GM23248 (cell line): ENCODE results near the gene ACSS1. TPM values are rescaled to one million over a fixed set of nuclear protein-coding genes. Genes with fewer than 3 reads are reported as not detected.

Source experiments
- DNase-seq: peaks from one replicate; pipeline ENCODE4 v3.0.0-alpha.2; 2015
- H2AFZ ChIP-seq: fragments of 200-600 bp; sonication (generic); 2 replicates; pipeline ENCODE4 v1.6.1; 2016; ENCODE audit warnings: antibody characterized with exemption
- H3F3A ChIP-seq: fragments of 200-600 bp; sonication (generic); 2 replicates; pipeline ENCODE4 v1.6.1; 2016; ENCODE audit warnings: mild to moderate bottlenecking, antibody characterized with exemption, mixed run types; ENCODE audit not compliant: insufficient read depth
- H3K27ac ChIP-seq: fragments of 200-600 bp; sonication (generic); 2 replicates; pipeline ENCODE4 v1.5.1; 2016; ENCODE audit warnings: mild to moderate bottlenecking
- H3K27me3 ChIP-seq: fragments of 200-600 bp; sonication (generic); replicated peaks from 2 replicates; pipeline ENCODE4 v1.6.1; 2016; ENCODE audit warnings: mild to moderate bottlenecking; ENCODE audit not compliant: insufficient read depth
- H3K36me3 ChIP-seq: fragments of 200-600 bp; sonication (generic); 2 replicates; pipeline ENCODE4 v1.6.1; 2016; ENCODE audit warnings: low read depth, mild to moderate bottlenecking
- H3K4me1 ChIP-seq: fragments of 200-600 bp; sonication (generic); 2 replicates; pipeline ENCODE4 v1.6.1; 2016; ENCODE audit warnings: mild to moderate bottlenecking; ENCODE audit not compliant: insufficient read depth
- H3K4me2 ChIP-seq: fragments of 200-600 bp; sonication (generic); one replicate; pipeline ENCODE4 v1.6.1; 2016; ENCODE audit warnings: mild to moderate bottlenecking; ENCODE audit not compliant: unreplicated experiment
- H3K4me3 ChIP-seq: fragments of 200-600 bp; sonication (generic); 2 replicates; pipeline ENCODE4 v1.5.1; 2016; ENCODE audit warnings: mild to moderate bottlenecking
- H3K79me2 ChIP-seq: fragments of 200-600 bp; sonication (generic); 2 replicates; pipeline ENCODE4 v1.6.1; 2016; ENCODE audit warnings: mild to moderate bottlenecking; ENCODE audit not compliant: insufficient read depth
- H3K9ac ChIP-seq: fragments of 200-600 bp; sonication (generic); 2 replicates; pipeline ENCODE4 v1.6.1; 2016; ENCODE audit warnings: mild to moderate bottlenecking
- H3K9me2 ChIP-seq: fragments of 200-600 bp; sonication (generic); 2 replicates; pipeline ENCODE4 v1.6.1; 2016; ENCODE audit warnings: mixed run types, mild to moderate bottlenecking, moderate library complexity; ENCODE audit not compliant: insufficient read depth
- H3K9me3 ChIP-seq: fragments of 200-600 bp; sonication (generic); one replicate; pipeline ENCODE4 v1.6.1; 2017; ENCODE audit warnings: low read depth
- H4K20me1 ChIP-seq: fragments of 200-600 bp; sonication (generic); 2 replicates; pipeline ENCODE4 v1.6.0; 2016; ENCODE audit not compliant: insufficient read depth
- EZH2 ChIP-seq: fragments of 200-600 bp; sonication (generic); IDR thresholded peaks from 2 replicates; pipeline ENCODE4 v1.6.1; 2018; ENCODE audit warnings: antibody characterized with exemption, mild to moderate bottlenecking; ENCODE audit not compliant: insufficient read depth, poor library complexity, severe bottlenecking
- EZH2phosphoT487 ChIP-seq: fragments of 200-600 bp; sonication (generic); IDR thresholded peaks from 2 replicates; pipeline ENCODE4 v1.6.1; 2018; ENCODE audit warnings: antibody characterized with exemption, moderate library complexity, mild to moderate bottlenecking, low read depth; ENCODE audit not compliant: insufficient read depth
- WGBS, 2 experiments: methylation state at CpG; one replicate each; pipeline ENCODE4 v1.1.6; 2015 to 2017; ENCODE audit warnings: low lambda C conversion rate in 2 of 2, low coverage in 1 of 2; ENCODE audit errors: missing lambda C conversion rate in 2 of 2; 5-methylcytosine and 5-hydroxymethylcytosine counted together
- in situ Hi-C: fragments of 300-500 bp; cut with MboI; formaldehyde crosslinking; loops from 2 replicates; pipeline ENCODE4 v1.15.0; 2020
- polyA plus RNA-seq: library from polyadenylated mRNA; unstranded; fragments of >200 nt; fragmentation: Nextera tagmentation; extraction: Ambion mirVana; gene quantifications from 2 replicates; pipeline ENCODE4 v1.2.1, GENCODE V29; 2016
- total RNA-seq: library from RNA; depleted of rRNA; stranded (reverse); fragments of >200 nt; shearing (Covaris generic); gene quantifications from 2 replicates; pipeline ENCODE4 v1.2.3, GENCODE V29; 2014

Gene ACSS1
- total and polyA plus RNA-seq, 2 experiments from 2014 or later: 0.94 to 1.1 TPM

- peaks cover 37% of the 10 kb centered on the region for H3K27me3 ChIP-seq
- no peaks in the 10 kb centered on the region for H3K9me3 ChIP-seq
- in situ Hi-C loops: loop anchor here (5.0 to 10.0 kb wide), 3 partner anchors 66 to 341 kb away; partner anchors contain the start of gene GINS1
- H3K4me1 ChIP-seq: peaks cover 1% of the 10 kb centered on the region; the same call in 1 of the 2 replicates
- H3K9me2 ChIP-seq: no peaks in the 10 kb centered on the region
- WGBS, 2 experiments: 57 to 59% methylated on average over 10 to 11 of the region's 11 CpGs
- no peak overlapping the region for H3K27ac ChIP-seq
- H3K36me3 ChIP-seq: no peaks in the 10 kb centered on the region
- H3K79me2 ChIP-seq: no peaks in the 10 kb centered on the region
- H4K20me1 ChIP-seq: no peaks in the 10 kb centered on the region
- no peak overlapping the region for H3K9ac ChIP-seq
- H3K4me3 ChIP-seq: no peak overlapping the region
- H2AFZ ChIP-seq: no peak overlapping the region
- H3K4me2 ChIP-seq: no peak overlapping the region
- TF ChIP-seq EZH2phosphoT487: no peak
- no peak for TF ChIP-seq EZH2
- no peak for DNase-seq
- H3F3A ChIP-seq: no peaks in the 10 kb centered on the region
Observed at GRCh38 chr20:25063546-25063945, 5.6 kb upstream of the ACSS1 start.

- Histone ChIP-seq H3K9ac (no peak overlapping the region), H3K9me3 (no peaks in the 10 kb centered on the region), H3K4me3 (no peak overlapping the region), H3K4me2 (no peak overlapping the region), H3K79me2 (no peaks in the 10 kb centered on the region), H3F3A (no peaks in the 10 kb centered on the region), H3K9me2 (no peaks in the 10 kb centered on the region), H3K27me3 (peaks cover 31% of the 10 kb centered on the region), H4K20me1 (no peaks in the 10 kb centered on the region), H3K4me1 (peaks cover 4% of the 10 kb centered on the region; the same call in 1 of the 2 replicates), H3K36me3 (no peaks in the 10 kb centered on the region), H3K27ac (no peak overlapping the region), H2AFZ (no peak overlapping the region)
- WGBS, 2 experiments: 62 to 65% methylated on average over 7 of the region's 7 CpGs
- no peak for DNase-seq
- TF ChIP-seq EZH2phosphoT487 (no peak), EZH2 (no peak)
- in situ Hi-C loops: loop anchor here (5.0 to 10.0 kb wide), 3 partner anchors 66 to 342 kb away; partner anchors contain the start of gene GINS1
Observed at GRCh38 chr20:25062841-25063240, 4.9 kb upstream of the ACSS1 start.

- H3F3A ChIP-seq: no peaks in the 10 kb centered on the region
- H3K4me2 ChIP-seq: no peak overlapping the region
- H3K27ac ChIP-seq: no peak overlapping the region
- H3K27me3 ChIP-seq: peaks cover 31% of the 10 kb centered on the region
- H3K4me3 ChIP-seq: no peak overlapping the region
- DNase-seq: no peak
- H4K20me1 ChIP-seq: no peaks in the 10 kb centered on the region
- H3K9me2 ChIP-seq: no peaks in the 10 kb centered on the region
- no peak overlapping the region for H3K9ac ChIP-seq
- H2AFZ ChIP-seq: no peak overlapping the region
- H3K4me1 ChIP-seq: peaks cover 4% of the 10 kb centered on the region; the same call in 1 of the 2 replicates
- 62 to 64% methylated on average over 15 of the region's 15 CpGs for WGBS, 2 experiments
- no peaks in the 10 kb centered on the region for H3K9me3 ChIP-seq
- no peak for TF ChIP-seq EZH2phosphoT487
- no peak for TF ChIP-seq EZH2
- H3K36me3 ChIP-seq: no peaks in the 10 kb centered on the region
- in situ Hi-C loops: loop anchor here (5.0 to 10.0 kb wide), 3 partner anchors 65 to 343 kb away; partner anchors contain the start of gene GINS1
- no peaks in the 10 kb centered on the region for H3K79me2 ChIP-seq
Observed at GRCh38 chr20:25061821-25062530, 4.0 kb upstream of the ACSS1 start.

- no peak overlapping the region for H3K27ac ChIP-seq
- peaks cover 11% of the 10 kb centered on the region; the same call in 1 of the 2 replicates for H3K4me1 ChIP-seq
- no peak overlapping the region for H3K4me2 ChIP-seq
- H3K9ac ChIP-seq: no peak overlapping the region
- in situ Hi-C loops: loop anchor here (5.0 to 10.0 kb wide), 3 partner anchors 64 to 344 kb away; partner anchors contain the start of gene GINS1
- H3K4me3 ChIP-seq: no peak overlapping the region
- H3K9me2 ChIP-seq: no peaks in the 10 kb centered on the region
- no peaks in the 10 kb centered on the region for H3K9me3 ChIP-seq
- H3F3A ChIP-seq: no peaks in the 10 kb centered on the region
- no peak for DNase-seq
- TF ChIP-seq EZH2 (no peak), EZH2phosphoT487 (no peak)
- no peaks in the 10 kb centered on the region for H3K36me3 ChIP-seq
- H4K20me1 ChIP-seq: no peaks in the 10 kb centered on the region
- no peak overlapping the region for H2AFZ ChIP-seq
- no peaks in the 10 kb centered on the region for H3K79me2 ChIP-seq
- peaks cover 28% of the 10 kb centered on the region for H3K27me3 ChIP-seq
- 64 to 72% methylated on average over 7 of the region's 7 CpGs for WGBS, 2 experiments
Observed at GRCh38 chr20:25061103-25061799, 3.3 kb upstream of the ACSS1 start.
